Tongue (tissue), 2 donors: ENCODE data around the gene RGS12. TPM values are rescaled to one million over a fixed set of nuclear protein-coding genes. Genes with fewer than 3 reads are reported as not detected.

Experiments used
- DNase-seq: peaks from one replicate; pipeline ENCODE4 v3.0.0-alpha.2; 2015
- total RNA-seq: library from RNA; depleted of rRNA; stranded (reverse); fragments of >200 nt; gene quantifications from one replicate; pipeline ENCODE4 v1.2.3, GENCODE V29; 2014

Gene RGS12
- 43.7 TPM for total RNA-seq

GRCh38 chr4:3292571-3293400 is at the start of gene RGS12:
RGS12 (plus strand) TSS chr4:3293021; CDS start chr4:3316171, 23,150 bp downstream.
- peak; percentile 97 for DNase-seq

- DNase-seq: peak; percentile 62
Observed at GRCh38 chr4:3243136-3243780, 49.6 kb upstream of the RGS12 start.

- no peak for DNase-seq
Observed at GRCh38 chr4:3244002-3244401, 48.8 kb upstream of the RGS12 start.

GRCh38 chr4:3244747-3245146 is 48.1 kb upstream of the RGS12 start:
- no peak for DNase-seq

DNA sequence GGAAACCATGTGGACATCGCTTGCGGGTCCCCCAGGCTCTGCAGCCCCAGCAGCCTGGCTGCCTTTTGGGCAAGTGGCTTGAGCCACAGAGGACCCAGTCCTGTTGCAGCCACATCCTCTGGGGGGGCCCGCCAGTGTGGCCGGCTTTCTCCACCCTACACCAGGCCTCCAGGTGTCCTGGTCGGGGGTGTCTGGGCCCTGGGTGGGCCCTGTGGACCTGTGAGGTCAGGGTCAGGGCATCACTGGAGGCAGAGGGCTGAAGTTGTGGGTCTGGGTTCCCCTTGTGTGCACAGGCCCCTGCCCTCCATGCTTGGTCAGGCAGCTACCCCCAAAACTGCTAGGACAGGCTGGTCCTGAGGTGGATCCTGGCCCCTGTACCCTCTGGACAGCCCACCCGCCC is 47.1 kb upstream of the RGS12 start:
- no peak for DNase-seq

DNA sequence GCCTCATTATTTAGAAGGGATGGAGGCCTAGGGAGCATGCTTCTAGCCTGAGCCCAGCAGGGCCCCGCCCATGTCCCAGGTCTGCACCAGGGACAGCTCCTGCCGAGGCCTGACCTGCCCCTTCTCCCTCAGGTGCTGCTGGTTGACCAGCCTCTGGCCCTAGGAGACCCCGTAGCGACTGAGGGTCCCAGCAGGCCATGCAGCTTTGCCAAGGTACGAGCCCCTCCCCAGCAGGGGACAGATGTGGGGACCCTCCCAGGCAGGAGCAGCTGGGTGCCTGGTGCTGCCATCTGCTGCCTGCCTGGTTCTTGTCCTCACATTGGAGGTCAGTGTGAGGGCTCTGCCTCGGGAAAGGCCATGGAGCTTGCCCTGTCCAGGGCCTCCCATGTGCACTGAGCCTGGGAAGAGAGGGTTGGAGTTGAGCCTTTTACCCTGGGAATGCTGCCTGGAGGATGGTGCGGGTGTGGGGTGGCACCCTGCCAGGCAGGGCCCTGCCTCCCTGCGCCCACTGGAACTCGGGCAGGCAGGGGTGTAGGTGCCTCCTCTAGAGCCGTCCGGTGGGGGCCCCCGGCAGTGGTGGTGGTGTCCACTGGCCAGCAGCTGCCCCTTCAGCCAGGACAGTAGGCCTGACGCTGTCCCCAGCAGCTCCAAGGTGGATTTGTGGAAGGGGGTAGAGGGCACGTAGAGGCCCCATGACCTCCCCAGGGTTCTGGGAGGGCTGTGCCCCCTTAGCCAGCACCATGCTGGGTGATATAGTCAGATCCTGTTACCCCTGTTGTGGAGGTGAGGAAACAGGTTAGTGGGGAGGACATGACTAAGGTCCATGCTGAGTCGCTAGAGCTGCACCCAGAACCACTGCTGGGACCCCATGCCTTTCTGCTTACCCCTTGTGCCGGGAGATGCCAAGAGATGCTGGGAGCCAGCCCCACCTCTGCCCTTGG is 46.1 kb upstream of the RGS12 start:
- DNase-seq: no peak

- DNase-seq: no peak
Observed at GRCh38 chr4:3247399-3248177, 45.2 kb upstream of the RGS12 start.

GRCh38 chr4:3248178-3248480 is 44.7 kb upstream of the RGS12 start:
- DNase-seq: no peak

- peak; percentile 83 for DNase-seq
Observed at GRCh38 chr4:3248811-3249661, 43.8 kb upstream of the RGS12 start, which contains the start of gene MSANTD1. MSANTD1 (plus strand) TSS chr4:3249159; CDS start chr4:3249223, 64 bp downstream.

GRCh38 chr4:3249711-3250437 is 42.9 kb upstream of the RGS12 start:
- no peak for DNase-seq

DNA sequence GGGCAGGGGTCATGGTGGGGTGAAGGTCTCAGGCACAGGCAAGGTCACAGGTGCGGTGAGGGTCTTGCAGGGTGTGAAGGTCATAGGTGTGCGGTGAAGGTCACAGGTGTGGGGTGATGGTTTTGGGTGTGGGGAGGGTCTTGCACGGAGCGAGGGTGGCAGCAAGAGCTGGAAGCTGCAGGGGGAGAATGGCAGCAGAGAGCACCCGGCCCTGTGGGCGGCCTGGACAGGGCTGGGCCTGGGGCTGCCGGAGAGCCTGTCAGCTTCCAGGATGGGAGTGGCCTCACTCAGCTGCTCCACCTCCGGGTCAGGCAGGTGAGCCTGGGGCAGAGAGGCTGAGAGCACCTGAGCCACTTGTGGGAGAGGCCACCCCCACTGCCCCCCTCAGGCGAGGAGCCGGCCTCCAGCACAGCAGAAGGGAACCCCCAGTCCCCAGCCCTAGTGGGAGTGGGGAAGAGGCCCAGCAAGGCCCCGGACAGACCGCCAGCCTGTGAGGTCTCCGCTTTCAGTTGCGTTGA is 42.3 kb upstream of the RGS12 start:
- no peak for DNase-seq

DNA sequence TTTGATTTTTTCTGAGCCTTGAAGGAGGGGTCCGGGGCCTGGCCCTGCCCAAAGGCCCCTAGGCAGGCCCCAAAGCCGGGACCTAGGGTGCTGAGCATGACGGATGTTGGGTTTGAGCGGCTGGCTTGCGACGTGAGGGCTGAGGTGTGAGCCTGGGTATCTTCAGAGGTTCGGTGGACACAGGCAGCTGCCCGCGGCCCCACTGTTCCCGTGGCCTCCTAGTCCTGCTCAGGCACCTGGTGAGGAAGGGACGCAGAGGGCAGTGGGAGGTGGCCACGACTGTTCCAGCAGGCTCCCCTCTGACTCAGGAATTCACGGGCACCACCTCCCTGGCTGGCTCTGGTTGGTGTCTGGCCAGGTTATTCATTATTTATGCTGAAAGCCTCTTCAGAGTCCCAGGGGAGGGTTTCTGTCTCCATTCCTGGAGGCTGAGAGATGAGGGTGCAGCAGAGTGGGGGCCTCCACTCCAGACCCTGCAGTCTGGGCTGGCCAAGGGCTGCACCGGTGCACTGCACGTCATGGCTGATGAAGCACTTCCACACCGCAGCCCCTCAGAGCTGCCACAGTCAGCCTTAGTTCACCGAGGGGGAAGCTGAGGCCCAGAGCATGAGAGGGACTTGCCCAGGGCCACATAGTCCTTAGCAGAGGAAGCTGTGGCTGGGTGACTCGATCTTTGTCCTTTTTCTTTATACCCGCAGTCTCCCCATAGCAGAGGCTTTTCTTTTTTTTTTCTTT is 41.7 kb upstream of the RGS12 start:
- no peak for DNase-seq

GRCh38 chr4:3251691-3252479 is 40.9 kb upstream of the RGS12 start:
- no peak for DNase-seq

- no peak for DNase-seq
Observed at GRCh38 chr4:3252480-3252828, 40.4 kb upstream of the RGS12 start.

GRCh38 chr4:3252831-3253641 is 39.8 kb upstream of the RGS12 start:
- no peak for DNase-seq

- DNase-seq: no peak
Observed at GRCh38 chr4:3253808-3254207, 39.0 kb upstream of the RGS12 start.

DNA sequence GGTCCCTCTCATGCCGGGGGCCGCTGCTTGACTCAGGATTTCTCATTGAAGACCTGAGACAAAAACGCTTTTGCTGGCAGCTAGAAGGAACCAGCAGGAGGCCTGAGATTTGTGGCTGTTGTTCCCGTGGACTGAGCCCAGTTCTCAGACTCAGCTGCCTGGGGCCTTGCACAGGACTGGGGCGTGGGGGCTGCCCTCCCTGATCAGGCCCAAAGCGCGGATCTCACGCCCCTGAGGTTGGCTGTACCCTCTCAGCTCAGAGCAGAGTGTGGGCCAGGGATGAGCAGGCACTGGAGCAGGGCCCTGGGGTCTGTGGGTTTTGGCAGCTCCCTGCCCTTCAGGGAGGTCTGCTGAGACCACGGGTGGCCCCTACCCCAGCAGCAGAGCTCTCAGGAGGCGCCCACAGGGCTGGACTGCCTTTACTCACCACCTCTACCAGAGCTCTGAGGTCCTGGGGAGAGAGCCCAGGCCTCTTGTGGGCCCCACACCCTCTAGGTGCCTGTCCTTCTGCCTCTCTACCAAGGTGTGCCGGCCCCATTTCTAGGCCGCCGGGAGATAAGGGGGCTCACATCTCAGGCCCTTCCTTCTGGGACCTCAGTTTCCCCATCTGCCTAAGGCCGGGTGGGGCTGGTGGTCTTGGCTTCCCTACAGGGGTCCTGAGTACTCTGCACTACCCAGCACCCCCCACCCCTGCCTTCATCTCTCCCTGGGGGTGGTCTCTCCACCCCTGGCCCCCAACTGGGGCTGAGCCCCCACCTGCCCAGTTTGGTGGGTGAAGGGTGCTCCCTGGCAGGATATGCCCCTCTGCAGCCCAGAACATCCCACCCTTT is 38.3 kb upstream of the RGS12 start:
- DNase-seq: no peak
